ENCODE data around the gene IGFL2.

GRCh38 chr19:46159418-46160232 is 11.6 kb downstream of the IGFL2 start:
- TF ChIP-seq GATA3 (IDR thresholded peaks at IDR 0.05; ENCODE audit: low read depth, low read length), result no peak
- no peak for TF ChIP-seq GATA2 (IDR thresholded peaks at IDR 0.05; ENCODE audit: low read depth, low read length)

Measured in SH-SY5Y (cell line).